ENCODE results near the gene NDST1. TPM values are rescaled to one million over a fixed set of nuclear protein-coding genes. Genes with fewer than 3 reads are reported as not detected.

Gene NDST1
- total RNA-seq, 2 donors from 2014 or later = 112 to 131 TPM

- Histone ChIP-seq H3K4me3 (no peak overlapping the region), H3K4me1 (ENCODE audit: control insufficient read depth in 1 of 2, low read depth in 2 of 2) (peaks cover 5 to 45% of the 10 kb centered on the region in 2 donors), H3K27me3 (replicated peaks; ENCODE audit: insufficient read depth) (no peaks in the 10 kb centered on the region), H3K36me3 (peaks cover 26% of the 10 kb centered on the region), H3K27ac (peak overlapping the region; percentile 59 to 63), H3K9me3 (no peaks in the 10 kb centered on the region)
- DNase-seq (ENCODE audit: low spot score) = no peak
- no peak for ATAC-seq (ENCODE audit: insufficient number of reproducible peaks, low FRiP score, low read depth)
- TF ChIP-seq CTCF (IDR thresholded peaks at IDR 0.05) = no peak
These were observed 22.5 kb downstream of the NDST1 start for GRCh38 chr5:150530423-150530822.

GRCh38 chr5:150530951-150531588 is 23.1 kb downstream of the NDST1 start:
- Histone ChIP-seq H3K27me3 (replicated peaks; ENCODE audit: insufficient read depth) (no peaks in the 10 kb centered on the region), H3K4me1 (ENCODE audit: control insufficient read depth in 1 of 2, low read depth in 2 of 2) (peaks cover 5 to 39% of the 10 kb centered on the region in 2 donors), H3K27ac (no peak overlapping the region), H3K36me3 (peaks cover 33% of the 10 kb centered on the region), H3K9me3 (no peaks in the 10 kb centered on the region), H3K4me3 (no peak overlapping the region)
- no peak for TF ChIP-seq CTCF (IDR thresholded peaks at IDR 0.05)
- no peak for ATAC-seq (ENCODE audit: insufficient number of reproducible peaks, low FRiP score, low read depth)
- no peak for DNase-seq (ENCODE audit: low spot score)

- H3K27ac ChIP-seq = no peak overlapping the region
- H3K36me3 ChIP-seq = peaks cover 38% of the 10 kb centered on the region
These were observed 23.8 kb downstream of the NDST1 start for GRCh38 chr5:150531686-150532085.

GRCh38 chr5:150532151-150532550 is 24.2 kb downstream of the NDST1 start:
- Histone ChIP-seq H3K36me3 (peaks cover 40% of the 10 kb centered on the region), H3K4me3 (no peak overlapping the region), H3K4me1 (ENCODE audit: control insufficient read depth in 1 of 2, low read depth in 2 of 2) (peaks cover 0 to 29% of the 10 kb centered on the region in 2 donors), H3K9me3 (no peaks in the 10 kb centered on the region), H3K27me3 (replicated peaks; ENCODE audit: insufficient read depth) (no peaks in the 10 kb centered on the region), H3K27ac (no peak overlapping the region)
- no peak for TF ChIP-seq CTCF (IDR thresholded peaks at IDR 0.05)
- DNase-seq (ENCODE audit: low spot score) = no peak
- no peak for ATAC-seq (ENCODE audit: insufficient number of reproducible peaks, low FRiP score, low read depth)

More at GRCh38 chr5:150531686-150532085, 23.8 kb downstream of the NDST1 start:
- H3K9me3 ChIP-seq = no peaks in the 10 kb centered on the region
- no peak overlapping the region for H3K4me3 ChIP-seq
- H3K4me1 ChIP-seq (ENCODE audit: control insufficient read depth in 1 of 2, low read depth in 2 of 2) = peaks cover 1 to 33% of the 10 kb centered on the region in 2 donors
- no peak for TF ChIP-seq CTCF (IDR thresholded peaks at IDR 0.05)
- H3K27me3 ChIP-seq (replicated peaks; ENCODE audit: insufficient read depth) = no peaks in the 10 kb centered on the region
- ATAC-seq (ENCODE audit: insufficient number of reproducible peaks, low FRiP score, low read depth) (no peak), DNase-seq (ENCODE audit: low spot score) (no peak)

- H3K36me3 ChIP-seq = peaks cover 38% of the 10 kb centered on the region
- no peaks in the 10 kb centered on the region for H3K27me3 ChIP-seq (replicated peaks; ENCODE audit: insufficient read depth)
- no peak overlapping the region for H3K4me3 ChIP-seq
- no peak for TF ChIP-seq CTCF (IDR thresholded peaks at IDR 0.05)
- H3K4me1 ChIP-seq (ENCODE audit: control insufficient read depth in 1 of 2, low read depth in 2 of 2) = peaks cover 0 to 27% of the 10 kb centered on the region in 2 donors
- DNase-seq (ENCODE audit: low spot score) (no peak), ATAC-seq (ENCODE audit: insufficient number of reproducible peaks, low FRiP score, low read depth) (no peak)
- H3K27ac ChIP-seq = no peak overlapping the region
- H3K9me3 ChIP-seq = no peaks in the 10 kb centered on the region
These were observed 25.1 kb downstream of the NDST1 start for GRCh38 chr5:150532996-150533395.

All from thoracic aorta (tissue), 2 donors.